Measurements from ENCODE around the gene ODC1. TPM values are rescaled to one million over a fixed set of nuclear protein-coding genes. Genes with fewer than 3 reads are reported as not detected.

ODC1 gene
- total and polyA plus RNA-seq, 2 of the 4 experiments (the other 2 are of a cell fraction), result 117 to 204 TPM

- no peak for ATAC-seq (ENCODE audit: low read depth)
Measured at GRCh38 chr2:10423400-10423774, 24.7 kb downstream of the ODC1 start.

More at GRCh38 chr2:10423400-10423774, 24.7 kb downstream of the ODC1 start:
- Histone ChIP-seq H3K4me1 (ENCODE audit: control insufficient read depth, insufficient read depth, low read length) (peaks cover 7% of the 10 kb centered on the region; the same call in 1 of the 2 replicates), H3K18ac (ENCODE audit: low read depth, low read length) (no peak overlapping the region), H3K36me3 (ENCODE audit: control insufficient read depth, insufficient read depth, low read length) (peaks cover 7% of the 10 kb centered on the region; the same call in 1 of the 2 replicates), H2BK120ac (ENCODE audit: low read depth, low read length) (no peak overlapping the region), H4K5ac (ENCODE audit: low read depth, low read length) (no peak overlapping the region), H3K79me1 (ENCODE audit: low read depth in 1 of 2, low read length in 2 of 2) (no peaks in the 10 kb centered on the region), H3K4me2 (ENCODE audit: low read depth, low read length) (no peak overlapping the region), H3K4ac (ENCODE audit: low read depth, low read length) (no peak overlapping the region), H3K9ac (ENCODE audit: low read depth, low read length) (no peak overlapping the region), H2BK20ac (ENCODE audit: low read depth, low read length) (no peak overlapping the region), H2AK9ac (replicated peaks; ENCODE audit: low read depth, low read length, poor library complexity) (no peak overlapping the region), H3K4me3 (ENCODE audit: insufficient read depth, low read depth, low read length) (no peak overlapping the region), H3K9me3 (ENCODE audit: control insufficient read depth, insufficient read depth, low read length) (no peaks in the 10 kb centered on the region), H3K27me3 (ENCODE audit: control insufficient read depth, insufficient read depth, low read length) (no peaks in the 10 kb centered on the region), H4K91ac (ENCODE audit: insufficient read depth, low read depth, low read length) (no peak overlapping the region), H3K23ac (ENCODE audit: low read depth, low read length) (no peak overlapping the region), H2AK5ac (ENCODE audit: low read depth, low read length) (no peak overlapping the region), H2AFZ (replicated peaks; ENCODE audit: low read length, poor library complexity) (no peak overlapping the region), H2BK15ac (ENCODE audit: low read depth, low read length) (no peak overlapping the region), H4K8ac (ENCODE audit: low read depth in 2 of 2, low read length in 2 of 2) (no peak overlapping the region), H3K27ac (ENCODE audit: insufficient read depth, low read length) (no peak overlapping the region), H3K9me1 (ENCODE audit: insufficient read depth, low read length) (no peaks in the 10 kb centered on the region), H3K14ac (replicated peaks; ENCODE audit: low read depth, low read length) (no peak overlapping the region), H2BK5ac (ENCODE audit: low read depth, low read length, poor library complexity, severe bottlenecking) (no peak overlapping the region), H3K56ac (ENCODE audit: extremely low read depth, insufficient read depth, low read length) (no peak overlapping the region), H4K20me1 (ENCODE audit: insufficient read depth, low read length) (peaks cover 4% of the 10 kb centered on the region; the same call in 1 of the 2 replicates)
- intact Hi-C loops (cut with micrococcal nuclease), result no loop called here
- TF ChIP-seq CHD1 (IDR thresholded peaks at IDR 0.05; ENCODE audit: low read depth, low read length) (no peak), MXI1 (IDR thresholded peaks at IDR 0.05; ENCODE audit: borderline replicate concordance, low read depth, low read length) (no peak), USF2 (IDR thresholded peaks at IDR 0.05; ENCODE audit: low read depth, low read length) (no peak), NFE2L2 (IDR thresholded peaks at IDR 0.05; ENCODE audit: low read depth, low read length) (no peak), MAZ (IDR thresholded peaks at IDR 0.05; ENCODE audit: borderline replicate concordance, low read depth, low read length) (no peak), CEBPB (IDR thresholded peaks at IDR 0.05; ENCODE audit: low read depth, low read length) (no peak), RFX5 (IDR thresholded peaks at IDR 0.05; ENCODE audit: low read depth, low read length) (no peak), POLR2A (IDR thresholded peaks at IDR 0.05; ENCODE audit: low read depth, low read length) (no peak), SMC3 (IDR thresholded peaks at IDR 0.05; ENCODE audit: low read depth, low read length) (no peak), RCOR1 (IDR thresholded peaks at IDR 0.05; ENCODE audit: insufficient replicate concordance, low read length) (no peak), BHLHE40 (IDR thresholded peaks at IDR 0.05; ENCODE audit: low read depth, low read length) (no peak), CTCF (conservative IDR thresholded peaks at IDR 0.05; ENCODE audit: low read depth, low read length) (no peak), RAD21 (IDR thresholded peaks at IDR 0.05; ENCODE audit: low read length) (no peak), MAFK (IDR thresholded peaks at IDR 0.05; ENCODE audit: low read depth, low read length) (no peak)
- dilution Hi-C loops (cut with HindIII; ENCODE audit: low sequenced_read_pairs, unreplicated experiment), result no loop called here
- DNase-seq, result no peak
- BruUV-seq (replicated peaks), result no TSS peak
- ChIA-PET POLR2A (ENCODE audit: unreplicated experiment) (no interaction called here), CTCF (interaction anchor here (1.1 kb wide), 1 partner anchor 14 kb away, joined by 4 read pairs; no protein-coding TSS in a partner anchor)
- WGBS, 2 experiments (ENCODE audit: extremely low coverage in 2 of 2, insufficient read length in 1 of 2), result 100% methylated on average over 3 of the region's 6 CpGs; no CpG with 5 or more reads in 1 of the 2 experiments
- in situ Hi-C loops (cut with MboI; ENCODE audit: low sequenced_read_pairs), result loop anchor here (10.0 kb wide), 1 partner anchor 619 kb away; no protein-coding TSS in a partner anchor

Measured in IMR-90 (cell line).